H9 (cell line): Measurements from ENCODE around the gene KIR3DL3. TPM values are rescaled to one million over a fixed set of nuclear protein-coding genes. Genes with fewer than 3 reads are reported as not detected.

Source experiments
- total RNA-seq: library from RNA; stranded (reverse); gene quantifications from 2 replicates; pipeline ENCODE4 v1.2.1, GENCODE V29; 2021

KIR3DL3 gene
- total RNA-seq, 1 experiment from 2014 or later, result not detected

Other genes with a start within 250 kb of the KIR3DL3 start
- not detected in 2 replicates for gene LAIR2, start 221.6 kb upstream of the KIR3DL3 start, total RNA-seq
- gene LILRA2, start 150.7 kb upstream of the KIR3DL3 start, total RNA-seq, result not detected in 2 replicates
- not detected in 2 replicates for gene LILRA1, start 130.8 kb upstream of the KIR3DL3 start, total RNA-seq
- gene LILRB1, start 94.0 kb upstream of the KIR3DL3 start, total RNA-seq, result not detected in 2 replicates
- gene LILRB4, start 61.5 kb upstream of the KIR3DL3 start, total RNA-seq, result not detected in 2 replicates
- gene KIR2DL3, start 14.1 kb downstream of the KIR3DL3 start, total RNA-seq, result not detected in 2 replicates
- not detected in 2 replicates for gene KIR2DL1, start 45.4 kb downstream of the KIR3DL3 start, total RNA-seq
- gene KIR2DL4, start 79.2 kb downstream of the KIR3DL3 start, total RNA-seq, result not detected in 2 replicates
- gene KIR3DL1, start 92.0 kb downstream of the KIR3DL3 start, total RNA-seq, result not detected in 2 replicates
- not detected in 2 replicates for gene KIR2DS4, start 108.2 kb downstream of the KIR3DL3 start, total RNA-seq
- gene KIR3DL2, start 126.0 kb downstream of the KIR3DL3 start, total RNA-seq, result not detected in 2 replicates
- not detected in 2 replicates for gene FCAR, start 149.8 kb downstream of the KIR3DL3 start, total RNA-seq
- 1.4 and 2.0 TPM in 2 replicates for gene NCR1, start 181.7 kb downstream of the KIR3DL3 start, total RNA-seq
- 1.1 TPM in 2 replicates for gene NLRP7, start 223.1 kb downstream of the KIR3DL3 start, total RNA-seq
- 131 and 132 TPM in 2 replicates for gene NLRP2, start 241.9 kb downstream of the KIR3DL3 start, total RNA-seq